ENCODE results near the gene CCL11. TPM values are rescaled to one million over a fixed set of nuclear protein-coding genes. Genes with fewer than 3 reads are reported as not detected.

CCL11 gene
- total RNA-seq, 6 experiments from 2014 or later: 0.55 TPM; not detected in 5

- ATAC-seq: no peak
- no peak overlapping the region for H3K4me3 ChIP-seq
- no peaks in the 10 kb centered on the region for H3K27me3 ChIP-seq
- no peak for DNase-seq
- TF ChIP-seq POLR2A (IDR thresholded peaks at IDR 0.05): no peak
- TF ChIP-seq CTCF (IDR thresholded peaks at IDR 0.05): no peak
- WGBS (ENCODE audit: insufficient coverage, low coverage, low lambda C conversion rate, missing lambda C conversion rate): 67% methylated on average over 1 of the region's 1 CpG
- intact Hi-C loops (cut with DNase I): loop anchor here in 1 of 2 donors (10.0 kb wide), 1 partner anchor 98 kb away; no protein-coding TSS in a partner anchor
- no peaks in the 10 kb centered on the region for H3K36me3 ChIP-seq
- no peaks in the 10 kb centered on the region for H3K9me3 ChIP-seq
- H3K4me1 ChIP-seq: no peaks in the 10 kb centered on the region
- H3K27ac ChIP-seq: no peak overlapping the region
These were observed 17.1 kb downstream of the CCL11 start for GRCh38 chr17:34302636-34303035.

GRCh38 chr17:34303606-34304005 is 18.1 kb downstream of the CCL11 start:
- no peaks in the 10 kb centered on the region for H3K36me3 ChIP-seq
- DNase-seq (no peak), ATAC-seq (no peak)
- no peaks in the 10 kb centered on the region for H3K4me1 ChIP-seq
- intact Hi-C loops (cut with DNase I): loop anchor here in 1 of 2 donors (10.0 kb wide), 1 partner anchor 99 kb away; no protein-coding TSS in a partner anchor
- WGBS (ENCODE audit: insufficient coverage, low coverage, low lambda C conversion rate, missing lambda C conversion rate): 29% methylated on average over 1 of the region's 2 CpGs
- H3K9me3 ChIP-seq: no peaks in the 10 kb centered on the region
- H3K4me3 ChIP-seq: no peak overlapping the region
- TF ChIP-seq POLR2A (IDR thresholded peaks at IDR 0.05): no peak
- no peak for TF ChIP-seq CTCF (IDR thresholded peaks at IDR 0.05)
- no peaks in the 10 kb centered on the region for H3K27me3 ChIP-seq
- H3K27ac ChIP-seq: no peak overlapping the region

GRCh38 chr17:34305061-34305460 is 19.5 kb downstream of the CCL11 start:
- ATAC-seq: no peak
- DNase-seq: no peak
- intact Hi-C loops (cut with DNase I): loop anchor here in 1 of 2 donors (10.0 kb wide), 1 partner anchor 100 kb away; no protein-coding TSS in a partner anchor
- Histone ChIP-seq H3K4me1 (no peaks in the 10 kb centered on the region), H3K4me3 (no peak overlapping the region), H3K27me3 (no peaks in the 10 kb centered on the region), H3K27ac (no peak overlapping the region), H3K36me3 (no peaks in the 10 kb centered on the region), H3K9me3 (no peaks in the 10 kb centered on the region)
- TF ChIP-seq CTCF (IDR thresholded peaks at IDR 0.05) (no peak), POLR2A (IDR thresholded peaks at IDR 0.05) (no peak)
- no CpG with 5 or more reads among the region's 4 CpGs for WGBS (ENCODE audit: insufficient coverage, low coverage, low lambda C conversion rate, missing lambda C conversion rate)

GRCh38 chr17:34305606-34306005 is 20.1 kb downstream of the CCL11 start:
- DNase-seq: no peak

More at GRCh38 chr17:34305606-34306005, 20.1 kb downstream of the CCL11 start:
- no peaks in the 10 kb centered on the region for H3K27me3 ChIP-seq
- TF ChIP-seq CTCF (IDR thresholded peaks at IDR 0.05): no peak
- TF ChIP-seq POLR2A (IDR thresholded peaks at IDR 0.05): no peak
- intact Hi-C loops (cut with DNase I): loop anchor here in 1 of 2 donors (10.0 kb wide), 1 partner anchor 101 kb away; no protein-coding TSS in a partner anchor
- H3K4me1 ChIP-seq: no peaks in the 10 kb centered on the region
- no peak overlapping the region for H3K4me3 ChIP-seq
- no peaks in the 10 kb centered on the region for H3K36me3 ChIP-seq
- no peaks in the 10 kb centered on the region for H3K9me3 ChIP-seq
- no peak for ATAC-seq
- no peak overlapping the region for H3K27ac ChIP-seq
